Adrenal gland (tissue), 5 donors: Measurements from ENCODE around the gene NETO1.

Source experiments
- POLR2A ChIP-seq, 2 donors: fragments of 450-650 bp; IDR thresholded peaks; one replicate each; pipeline ENCODE4 v1.6.1; 2017; ENCODE audit warnings: antibody characterized with exemption in 2 of 2, mild to moderate bottlenecking in 2 of 2, moderate library complexity in 1 of 2
- TF ChIP-seq, protein P1 (sequence below), 6 experiments: fragments of 450-650 bp in 4 of 6; fragments of 200-600 bp in 2 of 6; sonication (generic) in 1 of 6; IDR thresholded peaks; 1 replicate in 5 of 6; 2 replicates in 1 of 6; pipeline versions ENCODE4 v1.5.1 to v1.8.0; 2016 to 2021; ENCODE audit warnings: antibody characterized with exemption in 6 of 6, mild to moderate bottlenecking in 2 of 6, moderate library complexity in 1 of 6
- donor health status: DM: no; HTN: no; CAD: no.

DNA sequence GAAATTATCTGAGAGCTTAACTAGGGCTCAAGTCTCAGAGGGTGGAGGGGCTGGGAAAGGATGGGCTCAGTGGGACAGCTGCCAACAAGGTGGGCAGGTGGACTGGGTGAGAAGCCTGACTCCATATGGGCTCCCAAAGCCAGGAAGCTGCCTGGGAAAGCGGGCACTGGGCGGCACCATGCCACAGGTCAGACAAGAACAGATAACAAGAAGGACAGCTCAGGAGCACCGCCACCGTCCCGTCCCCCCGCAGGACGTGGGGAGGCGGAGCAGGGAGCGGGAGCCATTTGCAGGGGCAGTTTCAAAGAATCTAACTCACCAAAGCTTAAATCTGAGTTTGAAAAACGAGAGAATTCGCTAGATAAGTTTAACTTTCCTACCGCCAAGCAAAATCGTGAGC is 45.6 kb downstream of the NETO1 start:
- TF ChIP-seq, protein P1, sequence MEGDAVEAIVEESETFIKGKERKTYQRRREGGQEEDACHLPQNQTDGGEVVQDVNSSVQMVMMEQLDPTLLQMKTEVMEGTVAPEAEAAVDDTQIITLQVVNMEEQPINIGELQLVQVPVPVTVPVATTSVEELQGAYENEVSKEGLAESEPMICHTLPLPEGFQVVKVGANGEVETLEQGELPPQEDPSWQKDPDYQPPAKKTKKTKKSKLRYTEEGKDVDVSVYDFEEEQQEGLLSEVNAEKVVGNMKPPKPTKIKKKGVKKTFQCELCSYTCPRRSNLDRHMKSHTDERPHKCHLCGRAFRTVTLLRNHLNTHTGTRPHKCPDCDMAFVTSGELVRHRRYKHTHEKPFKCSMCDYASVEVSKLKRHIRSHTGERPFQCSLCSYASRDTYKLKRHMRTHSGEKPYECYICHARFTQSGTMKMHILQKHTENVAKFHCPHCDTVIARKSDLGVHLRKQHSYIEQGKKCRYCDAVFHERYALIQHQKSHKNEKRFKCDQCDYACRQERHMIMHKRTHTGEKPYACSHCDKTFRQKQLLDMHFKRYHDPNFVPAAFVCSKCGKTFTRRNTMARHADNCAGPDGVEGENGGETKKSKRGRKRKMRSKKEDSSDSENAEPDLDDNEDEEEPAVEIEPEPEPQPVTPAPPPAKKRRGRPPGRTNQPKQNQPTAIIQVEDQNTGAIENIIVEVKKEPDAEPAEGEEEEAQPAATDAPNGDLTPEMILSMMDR (IDR thresholded peaks at IDR 0.05): no peak
- no peak for TF ChIP-seq POLR2A (IDR thresholded peaks at IDR 0.05)
